Cerebellar nuclear complex (tissue), 1 donor: ENCODE data around the gene PRKACB.
"Not testable (repeated sequence)": the region's sequence is repeated elsewhere in the genome, so short reads cannot be mapped to it uniquely, and the experiment has no call there.

Source experiments
- DNase-seq, 2 experiments: peaks; one replicate each; lab custom pipeline; 2025; lab: John Stamatoyannopoulos, UW

The PRKACB gene

GRCh38 chr1:84223751-84224432, 79.8 kb downstream of the PRKACB start:
- DNase-seq: no peak

- DNase-seq: no peak
Measured at GRCh38 chr1:84224905-84225304, 80.8 kb downstream of the PRKACB start.

GRCh38 chr1:84225646-84226045, 81.6 kb downstream of the PRKACB start:
- DNase-seq: no peak

- not testable (repeated sequence) for DNase-seq
Measured at GRCh38 chr1:84232676-84233075, 88.6 kb downstream of the PRKACB start.

GRCh38 chr1:84236256-84236655, 92.2 kb downstream of the PRKACB start:
- DNase-seq: no peak

GRCh38 chr1:84242641-84243040, 98.6 kb downstream of the PRKACB start:
- DNase-seq: no peak

GRCh38 chr1:84245563-84245962, 101.5 kb downstream of the PRKACB start:
- no peak for DNase-seq

GRCh38 chr1:84246213-84246612, 102.1 kb downstream of the PRKACB start:
- DNase-seq: no peak

GRCh38 chr1:84247425-84248220, 103.6 kb downstream of the PRKACB start:
- no peak for DNase-seq

GRCh38 chr1:84250668-84251067, 106.6 kb downstream of the PRKACB start:
- DNase-seq: no peak

GRCh38 chr1:84253036-84253435, 109.0 kb downstream of the PRKACB start:
- DNase-seq: no peak

- no peak for DNase-seq
Measured at GRCh38 chr1:84253891-84254290, 109.8 kb downstream of the PRKACB start.

GRCh38 chr1:84254703-84255238, 110.7 kb downstream of the PRKACB start:
- DNase-seq: no peak

GRCh38 chr1:84255582-84255981, 111.5 kb downstream of the PRKACB start:
- DNase-seq: no peak

GRCh38 chr1:84257617-84258016, 113.5 kb downstream of the PRKACB start:
- DNase-seq: no peak

GRCh38 chr1:84259376-84259775, 115.3 kb downstream of the PRKACB start:
- DNase-seq: no peak

GRCh38 chr1:84259989-84260388, 115.9 kb downstream of the PRKACB start:
- DNase-seq: no peak

GRCh38 chr1:84260852-84261518, 116.9 kb downstream of the PRKACB start:
- no peak for DNase-seq

GRCh38 chr1:84264961-84265360, 120.9 kb downstream of the PRKACB start:
- DNase-seq: no peak

GRCh38 chr1:84265867-84266266, 121.8 kb downstream of the PRKACB start:
- DNase-seq: no peak

- DNase-seq: no peak
Measured at GRCh38 chr1:84266748-84267147, 122.7 kb downstream of the PRKACB start.

- no peak for DNase-seq
Measured at GRCh38 chr1:84267476-84267875, 123.4 kb downstream of the PRKACB start.

- no peak for DNase-seq
Measured at GRCh38 chr1:84268346-84268745, 124.3 kb downstream of the PRKACB start.
